ENCODE data around the gene BACE2.

Gene BACE2

GRCh38 chr21:41167348-41168342 lies at the start of gene BACE2:
TSS of gene BACE2 (plus strand) at chr21:41168160. CDS start at chr21:41168264, 104 bp downstream.
- peak; percentile 85 to 88 for DNase-seq (ENCODE audit: low read depth in 1 of 2, low spot score in 1 of 2)
- TF ChIP-seq JUND (IDR thresholded peaks at IDR 0.05; ENCODE audit: low read depth) = no peak
- in situ Hi-C loops (cut with HindIII; ENCODE audit: low pct_unique_long_range_greater_than_20kb, low sequenced_read_pairs) = no loop called here

- TF ChIP-seq JUND (IDR thresholded peaks at IDR 0.05; ENCODE audit: low read depth) = no peak
- DNase-seq (ENCODE audit: low read depth in 1 of 2, low spot score in 1 of 2) = no peak
- in situ Hi-C loops (cut with HindIII; ENCODE audit: low pct_unique_long_range_greater_than_20kb, low sequenced_read_pairs) = no loop called here
Observed at GRCh38 chr21:41119901-41120300, 48.1 kb upstream of the BACE2 start.

GRCh38 chr21:41120997-41121396 lies 47.0 kb upstream of the BACE2 start:
- TF ChIP-seq JUND (IDR thresholded peaks at IDR 0.05; ENCODE audit: low read depth) = no peak
- in situ Hi-C loops (cut with HindIII; ENCODE audit: low pct_unique_long_range_greater_than_20kb, low sequenced_read_pairs) = no loop called here
- DNase-seq (ENCODE audit: low read depth in 1 of 2, low spot score in 1 of 2) = no peak

- DNase-seq (ENCODE audit: low read depth in 1 of 2, low spot score in 1 of 2) = peak; percentile 43 to 91
- TF ChIP-seq JUND (IDR thresholded peaks at IDR 0.05; ENCODE audit: low read depth) = no peak
- in situ Hi-C loops (cut with HindIII; ENCODE audit: low pct_unique_long_range_greater_than_20kb, low sequenced_read_pairs) = no loop called here
Observed at GRCh38 chr21:41121785-41122415, 46.1 kb upstream of the BACE2 start.

- no peak for TF ChIP-seq JUND (IDR thresholded peaks at IDR 0.05; ENCODE audit: low read depth)
- in situ Hi-C loops (cut with HindIII; ENCODE audit: low pct_unique_long_range_greater_than_20kb, low sequenced_read_pairs) = no loop called here
- no peak for DNase-seq (ENCODE audit: low read depth in 1 of 2, low spot score in 1 of 2)
Observed at GRCh38 chr21:41124641-41125201, 43.2 kb upstream of the BACE2 start.

GRCh38 chr21:41128981-41129380 lies 39.0 kb upstream of the BACE2 start:
- TF ChIP-seq JUND (IDR thresholded peaks at IDR 0.05; ENCODE audit: low read depth) = no peak
- no peak for DNase-seq (ENCODE audit: low read depth in 1 of 2, low spot score in 1 of 2)
- in situ Hi-C loops (cut with HindIII; ENCODE audit: low pct_unique_long_range_greater_than_20kb, low sequenced_read_pairs) = no loop called here

- DNase-seq (ENCODE audit: low read depth in 1 of 2, low spot score in 1 of 2) = no peak
- TF ChIP-seq JUND (IDR thresholded peaks at IDR 0.05; ENCODE audit: low read depth) = no peak
- in situ Hi-C loops (cut with HindIII; ENCODE audit: low pct_unique_long_range_greater_than_20kb, low sequenced_read_pairs) = no loop called here
Observed at GRCh38 chr21:41130883-41131282, 37.1 kb upstream of the BACE2 start.

GRCh38 chr21:41133874-41134522 lies 34.0 kb upstream of the BACE2 start:
- no peak for TF ChIP-seq JUND (IDR thresholded peaks at IDR 0.05; ENCODE audit: low read depth)
- DNase-seq (ENCODE audit: low read depth in 1 of 2, low spot score in 1 of 2) = peak; percentile 54 to 73
- in situ Hi-C loops (cut with HindIII; ENCODE audit: low pct_unique_long_range_greater_than_20kb, low sequenced_read_pairs) = no loop called here

- TF ChIP-seq JUND (IDR thresholded peaks at IDR 0.05; ENCODE audit: low read depth) = no peak
- in situ Hi-C loops (cut with HindIII; ENCODE audit: low pct_unique_long_range_greater_than_20kb, low sequenced_read_pairs) = no loop called here
- DNase-seq (ENCODE audit: low read depth in 1 of 2, low spot score in 1 of 2) = no peak
Observed at GRCh38 chr21:41135746-41136145, 32.2 kb upstream of the BACE2 start.

GRCh38 chr21:41136286-41136685 lies 31.7 kb upstream of the BACE2 start:
- in situ Hi-C loops (cut with HindIII; ENCODE audit: low pct_unique_long_range_greater_than_20kb, low sequenced_read_pairs) = no loop called here
- TF ChIP-seq JUND (IDR thresholded peaks at IDR 0.05; ENCODE audit: low read depth) = no peak
- no peak for DNase-seq (ENCODE audit: low read depth in 1 of 2, low spot score in 1 of 2)

- no peak for TF ChIP-seq JUND (IDR thresholded peaks at IDR 0.05; ENCODE audit: low read depth)
- in situ Hi-C loops (cut with HindIII; ENCODE audit: low pct_unique_long_range_greater_than_20kb, low sequenced_read_pairs) = no loop called here
- DNase-seq (ENCODE audit: low read depth in 1 of 2, low spot score in 1 of 2) = no peak
Observed at GRCh38 chr21:41137401-41137800, 30.6 kb upstream of the BACE2 start.

GRCh38 chr21:41137889-41138288 lies 30.1 kb upstream of the BACE2 start:
- no peak for DNase-seq (ENCODE audit: low read depth in 1 of 2, low spot score in 1 of 2)
- in situ Hi-C loops (cut with HindIII; ENCODE audit: low pct_unique_long_range_greater_than_20kb, low sequenced_read_pairs) = no loop called here
- TF ChIP-seq JUND (IDR thresholded peaks at IDR 0.05; ENCODE audit: low read depth) = no peak

Measured in T47D (cell line).